Measurements from ENCODE around the gene KIAA1671. TPM values are rescaled to one million over a fixed set of nuclear protein-coding genes. Genes with fewer than 3 reads are reported as not detected.
A peak's percentile ranks its signal among the peaks of the same experiment; 100 is the strongest.

KIAA1671 gene
- total RNA-seq, 2 donors from 2014 or later: 16.8 to 21.7 TPM

DNA sequence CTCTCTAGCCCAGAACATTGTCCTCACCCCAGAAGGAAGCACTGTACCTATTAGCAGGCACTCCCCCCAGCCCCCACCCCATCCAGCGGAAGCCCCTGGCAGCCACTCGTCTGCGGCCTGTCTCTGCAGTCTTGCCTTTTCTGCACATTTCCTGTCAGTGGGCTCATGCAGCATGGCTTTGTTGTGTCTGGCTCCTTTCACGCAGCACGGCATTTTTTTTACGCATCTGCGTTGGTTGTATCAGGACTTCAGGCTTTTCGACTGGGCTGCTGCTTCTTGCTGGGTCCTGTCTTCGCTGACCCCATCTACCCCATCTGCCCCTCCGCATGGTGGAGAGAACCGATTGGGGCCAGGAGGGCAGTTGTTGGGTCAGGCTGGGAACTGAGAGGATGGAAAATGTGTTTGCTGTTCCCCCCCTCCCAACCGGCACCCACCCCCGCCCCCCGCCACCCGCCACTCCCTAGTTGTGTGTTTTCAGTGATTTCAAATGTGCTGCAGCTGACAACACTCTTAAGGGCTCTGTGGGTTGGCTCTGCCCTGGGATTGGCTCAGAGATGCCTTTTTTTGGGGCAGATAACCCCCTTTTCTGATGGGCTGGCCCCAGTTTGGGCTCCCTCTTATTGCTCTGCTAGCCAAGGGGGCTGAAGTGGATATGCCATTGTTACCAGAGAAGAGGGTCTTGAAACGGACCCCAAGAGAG is 110.0 kb downstream of the KIAA1671 start:
- DNase-seq (ENCODE audit: low spot score): no peak
- TF ChIP-seq, protein P1, sequence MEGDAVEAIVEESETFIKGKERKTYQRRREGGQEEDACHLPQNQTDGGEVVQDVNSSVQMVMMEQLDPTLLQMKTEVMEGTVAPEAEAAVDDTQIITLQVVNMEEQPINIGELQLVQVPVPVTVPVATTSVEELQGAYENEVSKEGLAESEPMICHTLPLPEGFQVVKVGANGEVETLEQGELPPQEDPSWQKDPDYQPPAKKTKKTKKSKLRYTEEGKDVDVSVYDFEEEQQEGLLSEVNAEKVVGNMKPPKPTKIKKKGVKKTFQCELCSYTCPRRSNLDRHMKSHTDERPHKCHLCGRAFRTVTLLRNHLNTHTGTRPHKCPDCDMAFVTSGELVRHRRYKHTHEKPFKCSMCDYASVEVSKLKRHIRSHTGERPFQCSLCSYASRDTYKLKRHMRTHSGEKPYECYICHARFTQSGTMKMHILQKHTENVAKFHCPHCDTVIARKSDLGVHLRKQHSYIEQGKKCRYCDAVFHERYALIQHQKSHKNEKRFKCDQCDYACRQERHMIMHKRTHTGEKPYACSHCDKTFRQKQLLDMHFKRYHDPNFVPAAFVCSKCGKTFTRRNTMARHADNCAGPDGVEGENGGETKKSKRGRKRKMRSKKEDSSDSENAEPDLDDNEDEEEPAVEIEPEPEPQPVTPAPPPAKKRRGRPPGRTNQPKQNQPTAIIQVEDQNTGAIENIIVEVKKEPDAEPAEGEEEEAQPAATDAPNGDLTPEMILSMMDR (IDR thresholded peaks at IDR 0.05): no peak
- H3K4me3 ChIP-seq: no peak overlapping the region

DNA sequence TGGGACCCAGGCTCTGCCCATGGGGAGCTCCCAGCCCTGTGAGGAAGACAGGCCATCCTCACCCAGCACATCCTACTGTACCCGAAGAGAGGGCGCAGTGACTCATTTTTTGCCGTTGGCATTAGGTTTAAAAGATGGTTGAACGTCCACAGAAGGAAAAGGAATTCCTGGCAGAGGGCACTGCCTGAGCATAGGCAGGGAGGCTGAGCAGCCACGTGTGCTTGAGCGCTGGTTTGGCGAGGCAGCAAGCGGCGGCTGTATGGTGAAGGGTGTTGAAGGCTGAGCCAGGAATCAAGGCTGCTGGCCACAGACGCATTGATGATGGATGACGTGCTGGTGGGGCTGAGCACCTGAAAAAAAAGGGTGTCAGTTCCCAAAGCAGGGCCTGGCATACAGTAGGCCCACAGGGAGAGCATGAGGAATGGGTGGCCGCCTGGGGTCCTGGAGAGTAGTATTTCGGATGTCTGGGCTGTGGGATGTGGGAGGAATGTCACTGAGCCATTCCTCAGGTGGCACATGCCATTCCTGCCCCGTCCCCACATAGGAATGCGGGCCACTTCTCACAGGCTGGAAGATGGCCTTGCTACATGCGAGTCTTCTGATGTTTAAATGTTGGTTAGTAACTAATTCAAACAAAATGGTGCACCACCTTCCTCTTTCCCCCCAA is 112.5 kb downstream of the KIAA1671 start:
- TF ChIP-seq, protein P1 (IDR thresholded peaks at IDR 0.05): no peak
- H3K4me1 ChIP-seq: peaks cover 0 to 22% of the 10 kb centered on the region in 2 donors

More for the DNA sequence above, 110.0 kb downstream of the KIAA1671 start:
- H3K36me3 ChIP-seq: no peaks in the 10 kb centered on the region
- H3K9me3 ChIP-seq: no peaks in the 10 kb centered on the region
- no peak overlapping the region for H3K27ac ChIP-seq
- peaks cover 0 to 13% of the 10 kb centered on the region in 2 donors for H3K4me1 ChIP-seq
- no peaks in the 10 kb centered on the region for H3K27me3 ChIP-seq

DNA sequence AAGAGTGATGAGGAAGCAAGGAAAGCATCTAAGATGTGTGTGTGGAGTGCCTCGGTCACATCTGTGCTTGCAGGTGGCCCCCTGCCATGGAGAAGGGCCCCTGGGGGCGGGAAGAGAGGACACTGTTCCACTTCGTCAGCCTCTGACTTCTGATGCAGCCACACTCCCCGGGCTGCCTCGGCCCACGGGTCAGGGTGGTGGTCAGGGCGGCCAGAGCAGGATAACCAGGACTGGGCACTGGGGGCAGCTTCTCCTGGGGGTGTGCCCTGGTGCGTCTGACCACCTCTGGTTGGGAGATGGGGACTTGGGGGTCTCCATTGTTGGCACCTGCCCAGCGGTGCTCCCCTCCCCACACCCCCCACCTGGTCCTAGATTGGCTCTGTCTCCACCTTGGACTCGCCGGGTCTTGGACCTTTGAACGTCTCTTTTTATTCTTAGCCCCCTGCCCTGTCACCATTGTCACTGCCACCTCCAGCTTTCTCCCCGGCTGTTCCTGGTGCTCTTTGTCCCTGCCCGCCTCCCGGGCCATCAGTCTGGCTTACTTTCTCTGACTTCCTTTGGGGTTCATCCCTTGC is 114.4 kb downstream of the KIAA1671 start:
- peaks cover 0 to 33% of the 10 kb centered on the region in 2 donors for H3K4me1 ChIP-seq
- peak overlapping the region in 1 of 2 donors; percentile 55 for H3K27ac ChIP-seq
- TF ChIP-seq, protein P1 (IDR thresholded peaks at IDR 0.05): no peak
- no peak for DNase-seq (ENCODE audit: low spot score)
- H3K9me3 ChIP-seq: no peaks in the 10 kb centered on the region
- H3K36me3 ChIP-seq: no peaks in the 10 kb centered on the region
- no peak overlapping the region for H3K4me3 ChIP-seq
- H3K27me3 ChIP-seq: no peaks in the 10 kb centered on the region

More for the DNA sequence above, 112.5 kb downstream of the KIAA1671 start:
- H3K4me3 ChIP-seq: no peak overlapping the region
- no peaks in the 10 kb centered on the region for H3K27me3 ChIP-seq
- no peaks in the 10 kb centered on the region for H3K9me3 ChIP-seq
- H3K36me3 ChIP-seq: no peaks in the 10 kb centered on the region
- DNase-seq (ENCODE audit: low spot score): no peak
- H3K27ac ChIP-seq: peak overlapping the region; percentile 6 to 31

DNA sequence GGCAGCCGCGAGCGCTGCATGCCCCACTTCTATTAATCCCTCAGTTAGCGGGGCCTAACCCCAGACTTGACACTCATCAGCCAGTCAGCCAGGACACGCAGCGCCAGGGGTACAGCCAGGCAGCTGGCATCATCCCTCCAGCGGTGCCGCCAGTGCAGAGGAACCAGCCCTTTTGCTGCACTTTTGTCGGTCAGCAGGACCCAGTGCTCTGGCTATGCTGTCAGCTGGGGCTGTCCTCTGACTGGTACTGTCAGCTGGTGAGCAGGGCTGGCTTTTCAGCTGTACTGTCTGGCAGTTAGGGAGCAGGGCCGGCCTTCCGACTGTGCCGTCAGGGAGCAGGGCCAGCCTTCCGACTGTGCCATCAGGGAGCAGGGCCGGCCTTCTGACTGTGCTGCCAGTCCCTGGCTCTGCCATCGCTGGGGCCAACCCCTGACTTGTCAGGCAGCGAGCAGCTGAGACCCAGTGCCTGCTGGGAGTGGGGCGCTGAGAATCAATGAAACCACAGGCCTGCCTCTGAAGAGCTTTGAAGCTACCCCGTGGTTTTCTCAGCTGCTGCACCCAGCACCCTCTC is 115.4 kb downstream of the KIAA1671 start:
- Histone ChIP-seq H3K36me3 (no peaks in the 10 kb centered on the region), H3K4me3 (no peak overlapping the region), H3K4me1 (peaks cover 0 to 33% of the 10 kb centered on the region in 2 donors), H3K9me3 (no peaks in the 10 kb centered on the region), H3K27ac (peak overlapping the region; percentile 55 to 60), H3K27me3 (no peaks in the 10 kb centered on the region)
- TF ChIP-seq, protein P1 (IDR thresholded peaks at IDR 0.05): no peak
- no peak for DNase-seq (ENCODE audit: low spot score)

DNA sequence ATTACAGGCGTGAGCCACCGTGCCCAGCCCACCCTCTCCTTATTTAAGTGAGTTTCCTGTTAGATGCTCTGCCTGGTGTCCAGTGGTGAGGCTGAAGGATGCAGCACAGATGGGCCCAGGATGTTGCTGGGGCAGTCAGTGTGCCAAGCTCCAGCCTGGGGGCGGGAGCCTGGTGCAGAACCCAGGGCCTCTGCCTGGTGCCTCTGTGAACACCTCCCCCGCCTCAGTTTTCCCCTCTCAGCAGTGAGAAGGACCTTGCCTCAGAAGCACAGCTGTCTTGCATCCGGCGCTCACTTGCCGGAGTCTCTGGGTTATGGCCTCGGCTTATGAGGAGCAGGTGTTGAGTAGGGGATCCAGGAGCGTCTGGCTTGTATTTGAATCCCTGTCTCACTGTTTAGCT is 116.2 kb downstream of the KIAA1671 start:
- no peak for DNase-seq (ENCODE audit: low spot score)
- Histone ChIP-seq H3K4me1 (peaks cover 0 to 33% of the 10 kb centered on the region in 2 donors), H3K27ac (peak overlapping the region in 1 of 2 donors; percentile 60), H3K36me3 (no peaks in the 10 kb centered on the region), H3K4me3 (no peak overlapping the region), H3K27me3 (no peaks in the 10 kb centered on the region), H3K9me3 (no peaks in the 10 kb centered on the region)
- TF ChIP-seq, protein P1 (IDR thresholded peaks at IDR 0.05): no peak
